B cell (primary cell): ENCODE results near the gene SLC24A1. TPM values are rescaled to one million over a fixed set of nuclear protein-coding genes. Genes with fewer than 3 reads are reported as not detected.

Experiments used
- ATAC-seq: fragments of 200-7000 bp; cut with Tn5 transposase; one replicate; pipeline ENCODE4 v1.10.0; 2021; ENCODE audit warnings: low read depth, mild to moderate bottlenecking, moderate number of reproducible peaks, moderate library complexity
- CTCF ChIA-PET: fragments of 350-600 bp; sonication (Branson Sonifier 250); formaldehyde crosslinking; loops from one replicate; lab custom pipeline; 2021; ENCODE audit warnings: antibody characterized with exemption, inconsistent platforms; lab: Charles Lee
- POLR2A ChIA-PET: fragments of 350-600 bp; sonication (Branson Sonifier 250); formaldehyde crosslinking; loops from one replicate; lab custom pipeline; 2021; ENCODE audit warnings: antibody characterized with exemption; lab: Charles Lee
- DNase-seq: peaks from one replicate; pipeline ENCODE4 v3.0.0; 2013
- H2AFZ ChIP-seq: 2 replicates; pipeline ENCODE4 v1.6.1; 2012; ENCODE audit warnings: mild to moderate bottlenecking, low read depth, low read length; ENCODE audit not compliant: insufficient read depth, poor library complexity, severe bottlenecking
- H3K27ac ChIP-seq, 2 donors: 1 replicate in 1 of 2; 2 replicates in 1 of 2; pipeline ENCODE4 v1.5.1; 2012 to 2013; ENCODE audit warnings: low read length in 2 of 2, mild to moderate bottlenecking in 2 of 2, moderate library complexity in 1 of 2
- H3K27me3 ChIP-seq, 4 experiments: fragments of 200-600 bp in 1 of 4; sonication (generic) in 1 of 4; replicated peaks in 1 of 4; 1 replicate in 2 of 4; 2 replicates in 2 of 4; pipeline versions ENCODE4 v1.6.1 to v1.7.0; 2013 to 2016; ENCODE audit warnings: low read length in 3 of 4, mild to moderate bottlenecking in 2 of 4, mixed read lengths in 1 of 4, moderate library complexity in 1 of 4; ENCODE audit not compliant: insufficient read depth in 4 of 4, control insufficient read depth in 3 of 4; ENCODE audit errors: control extremely low read depth in 1 of 4
- H3K36me3 ChIP-seq, 2 experiments: replicated peaks in 1 of 2; 1 replicate in 1 of 2; 2 replicates in 1 of 2; pipeline versions ENCODE4 v1.6.1 to v1.7.1; 2013; ENCODE audit warnings: low read length in 1 of 2; ENCODE audit not compliant: insufficient read depth in 2 of 2, control insufficient read depth in 1 of 2; ENCODE audit errors: control extremely low read depth in 1 of 2, extremely low read depth in 1 of 2
- H3K4me1 ChIP-seq, 2 donors: fragments of 200-600 bp in 1 of 2; sonication (generic) in 1 of 2; 1 replicate in 1 of 2; 2 replicates in 1 of 2; pipeline versions ENCODE4 v1.5.1 to v1.6.1; 2013 to 2017; ENCODE audit warnings: low read length in 2 of 2; ENCODE audit not compliant: control insufficient read depth in 2 of 2, insufficient read depth in 2 of 2
- H3K4me2 ChIP-seq: replicated peaks from 2 replicates; pipeline ENCODE3; 2012; ENCODE audit warnings: mild to moderate bottlenecking, low read depth, low read length; ENCODE audit not compliant: poor library complexity, severe bottlenecking
- H3K4me3 ChIP-seq, 5 experiments: fragments of 200-600 bp in 1 of 5; sonication (generic) in 1 of 5; 1 replicate in 3 of 5; 2 replicates in 2 of 5; pipeline versions ENCODE4 v1.5.1 to v1.7.0; 2011 to 2016; ENCODE audit warnings: low read length in 4 of 5, mild to moderate bottlenecking in 4 of 5, low read depth in 2 of 5, control low read depth in 1 of 5, moderate library complexity in 1 of 5; ENCODE audit not compliant: insufficient read depth in 1 of 5; ENCODE audit errors: control extremely low read depth in 1 of 5, extremely low read depth in 1 of 5
- H3K79me2 ChIP-seq: fragments of 200-600 bp; sonication (generic); one replicate; pipeline ENCODE4 v1.6.0; 2016; ENCODE audit warnings: low read length; ENCODE audit not compliant: control insufficient read depth, insufficient read depth
- H3K9ac ChIP-seq: fragments of 200-600 bp; sonication (generic); 2 replicates; pipeline ENCODE4 v1.6.1; 2017; ENCODE audit warnings: mild to moderate bottlenecking, low read length, moderate library complexity
- H3K9me3 ChIP-seq, 3 donors: one replicate each; pipeline versions ENCODE4 v1.6.1 to v1.7.1; 2013; ENCODE audit warnings: low read length in 2 of 3; ENCODE audit not compliant: control insufficient read depth in 2 of 3, insufficient read depth in 1 of 3; ENCODE audit errors: control extremely low read depth in 1 of 3
- H4K20me1 ChIP-seq: 2 replicates; pipeline ENCODE4 v1.6.0; 2012; ENCODE audit warnings: mild to moderate bottlenecking, low read length; ENCODE audit not compliant: insufficient read depth, control insufficient read depth, poor library complexity, severe bottlenecking
- H3K27ac Mint-ChIP-seq: one replicate; pipeline ENCODE4 v1.8.0; 2021; ENCODE audit warnings: mixed read lengths
- H3K27me3 Mint-ChIP-seq: one replicate; pipeline ENCODE4 v1.8.0; 2021; ENCODE audit warnings: mixed read lengths
- H3K4me1 Mint-ChIP-seq: one replicate; pipeline ENCODE4 v1.8.0; 2021; ENCODE audit warnings: mixed read lengths
- H3K4me3 Mint-ChIP-seq: one replicate; pipeline ENCODE4 v1.8.0; 2021; ENCODE audit warnings: mixed read lengths
- H3K9me3 Mint-ChIP-seq: one replicate; pipeline ENCODE4 v1.8.0; 2022; ENCODE audit warnings: mixed read lengths; ENCODE audit not compliant: insufficient read depth
- CTCF ChIP-seq: fragments of 200-600 bp; IDR thresholded peaks from one replicate; pipeline ENCODE4 v1.8.0; 2022; ENCODE audit warnings: antibody characterized with exemption, mild to moderate bottlenecking
- EZH2 ChIP-seq: IDR thresholded peaks from 2 replicates; pipeline ENCODE4 v1.6.1; 2012; ENCODE audit warnings: borderline replicate concordance, low read depth, mild to moderate bottlenecking, moderate library complexity, low read length; ENCODE audit not compliant: insufficient read depth, poor library complexity, severe bottlenecking
- WGBS: methylation state at CpG from one replicate; pipeline ENCODE4 v1.1.5; 2013; ENCODE audit warnings: missing lambda C conversion rate; ENCODE audit not compliant: insufficient coverage; 5-methylcytosine and 5-hydroxymethylcytosine counted together
- intact Hi-C: fragments of 100-400 bp; cut with micrococcal nuclease; formaldehyde crosslinking; loops from one replicate; pipeline ENCODE4 v1.10.0; 2022
- polyA plus RNA-seq: library from polyadenylated mRNA; depleted of rRNA; stranded (reverse); fragments of >200 nt; gene quantifications from 2 replicates; pipeline ENCODE4 v1.2.3, GENCODE V29; 2012
- total RNA-seq, 2 donors: library from RNA; stranded (reverse); fragments of 120-200 nt in 1 of 2; gene quantifications; 1 replicate in 1 of 2; 2 replicates in 1 of 2; pipeline versions ENCODE4 v1.2.3 to v1.2.4, GENCODE V29; 2013 to 2022

SLC24A1 gene
- total and polyA plus RNA-seq, 2 donors (not counting 1 experiment from before 2014, with no cell fraction given), result 1.7 to 6.7 TPM

- Histone ChIP-seq H2AFZ (no peak overlapping the region), H3K27ac (no peak overlapping the region), H3K4me3 (no peak overlapping the region), H3K9me3 (no peaks in the 10 kb centered on the region), H3K36me3 (peaks cover 0 to 5% of the 10 kb centered on the region in 2 experiments), H4K20me1 (no peaks in the 10 kb centered on the region), H3K4me1 (peaks cover 0 to 10% of the 10 kb centered on the region in 2 donors), H3K9ac (no peak overlapping the region), H3K79me2 (no peaks in the 10 kb centered on the region), H3K4me2 (no peak overlapping the region), H3K27me3 (no peaks in the 10 kb centered on the region)
- ChIA-PET POLR2A (no interaction called here), CTCF (interaction anchor here (0.8 to 5.5 kb wide), 5 partner anchors 11 to 215 kb away, joined by 3 to 42 read pairs (median 6); no protein-coding TSS in a partner anchor)
- Mint-ChIP-seq H3K27me3 (no peaks in the 10 kb centered on the region), H3K4me1 (peaks cover 10% of the 10 kb centered on the region), H3K27ac (no peak overlapping the region), H3K4me3 (no peak overlapping the region), H3K9me3 (no peaks in the 10 kb centered on the region)
- TF ChIP-seq EZH2, result no peak
- TF ChIP-seq CTCF, result no peak
- intact Hi-C loops, result no loop called here
- no peak for DNase-seq
- WGBS, result 78% methylated on average over 2 of the region's 6 CpGs
- ATAC-seq, result no peak
Observed at GRCh38 chr15:65641768-65642475, 20.2 kb downstream of the SLC24A1 start.

- Histone ChIP-seq H3K9ac (no peak overlapping the region), H4K20me1 (no peaks in the 10 kb centered on the region), H2AFZ (no peak overlapping the region), H3K9me3 (no peaks in the 10 kb centered on the region), H3K4me2 (no peak overlapping the region), H3K79me2 (no peaks in the 10 kb centered on the region), H3K4me3 (no peak overlapping the region), H3K4me1 (peaks cover 0 to 10% of the 10 kb centered on the region in 2 donors), H3K27me3 (no peaks in the 10 kb centered on the region), H3K36me3 (peaks cover 0 to 5% of the 10 kb centered on the region in 2 experiments), H3K27ac (no peak overlapping the region)
- TF ChIP-seq CTCF, result no peak
- no peak for TF ChIP-seq EZH2
- intact Hi-C loops, result no loop called here
- Mint-ChIP-seq H3K27me3 (no peaks in the 10 kb centered on the region), H3K4me1 (peaks cover 11% of the 10 kb centered on the region), H3K9me3 (no peaks in the 10 kb centered on the region), H3K27ac (no peak overlapping the region), H3K4me3 (no peak overlapping the region)
- POLR2A ChIA-PET, result no interaction called here
- DNase-seq (no peak), ATAC-seq (no peak)
- CTCF ChIA-PET, result interaction anchor here (1.9 kb wide), 2 partner anchors 10 to 187 kb away, joined by 6 read pairs; no protein-coding TSS in a partner anchor
- WGBS, result 94% methylated on average over 4 of the region's 6 CpGs
Observed at GRCh38 chr15:65642594-65642993, 20.9 kb downstream of the SLC24A1 start.
